ENCODE results near the gene LKAAEAR1. TPM values are rescaled to one million over a fixed set of nuclear protein-coding genes. Genes with fewer than 3 reads are reported as not detected.
"Not testable (repeated sequence)": the region's sequence is repeated elsewhere in the genome, so short reads cannot be mapped to it uniquely, and the experiment has no call there.

Gene LKAAEAR1
- total RNA-seq, 1 donor from 2014 or later, result not detected

- peaks cover 4% of the 10 kb centered on the region for H3K27me3 Mint-ChIP-seq (ENCODE audit: unreplicated experiment)
- peaks cover 7% of the 10 kb centered on the region for H3K36me3 Mint-ChIP-seq (ENCODE audit: unreplicated experiment)
- TF ChIP-seq, protein P1, sequence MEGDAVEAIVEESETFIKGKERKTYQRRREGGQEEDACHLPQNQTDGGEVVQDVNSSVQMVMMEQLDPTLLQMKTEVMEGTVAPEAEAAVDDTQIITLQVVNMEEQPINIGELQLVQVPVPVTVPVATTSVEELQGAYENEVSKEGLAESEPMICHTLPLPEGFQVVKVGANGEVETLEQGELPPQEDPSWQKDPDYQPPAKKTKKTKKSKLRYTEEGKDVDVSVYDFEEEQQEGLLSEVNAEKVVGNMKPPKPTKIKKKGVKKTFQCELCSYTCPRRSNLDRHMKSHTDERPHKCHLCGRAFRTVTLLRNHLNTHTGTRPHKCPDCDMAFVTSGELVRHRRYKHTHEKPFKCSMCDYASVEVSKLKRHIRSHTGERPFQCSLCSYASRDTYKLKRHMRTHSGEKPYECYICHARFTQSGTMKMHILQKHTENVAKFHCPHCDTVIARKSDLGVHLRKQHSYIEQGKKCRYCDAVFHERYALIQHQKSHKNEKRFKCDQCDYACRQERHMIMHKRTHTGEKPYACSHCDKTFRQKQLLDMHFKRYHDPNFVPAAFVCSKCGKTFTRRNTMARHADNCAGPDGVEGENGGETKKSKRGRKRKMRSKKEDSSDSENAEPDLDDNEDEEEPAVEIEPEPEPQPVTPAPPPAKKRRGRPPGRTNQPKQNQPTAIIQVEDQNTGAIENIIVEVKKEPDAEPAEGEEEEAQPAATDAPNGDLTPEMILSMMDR (IDR thresholded peaks at IDR 0.05; ENCODE audit: partially characterized antibody, unreplicated experiment), result no peak
- no peaks in the 10 kb centered on the region for H3K4me1 Mint-ChIP-seq (ENCODE audit: low read depth, unreplicated experiment)
- no peak for DNase-seq
- H3K27ac Mint-ChIP-seq (ENCODE audit: unreplicated experiment), result no peak overlapping the region
- H3K9me3 Mint-ChIP-seq (ENCODE audit: unreplicated experiment), result peaks cover 7% of the 10 kb centered on the region
- H3K4me3 Mint-ChIP-seq (ENCODE audit: unreplicated experiment), result no peak overlapping the region
Observed at GRCh38 chr20:64129146-64129782, 45.1 kb upstream of the LKAAEAR1 start.

- not testable (repeated sequence) for H3K4me1 Mint-ChIP-seq (ENCODE audit: low read depth, unreplicated experiment); H3K9me3 Mint-ChIP-seq (ENCODE audit: unreplicated experiment); H3K4me3 Mint-ChIP-seq (ENCODE audit: unreplicated experiment); DNase-seq; H3K27ac Mint-ChIP-seq (ENCODE audit: unreplicated experiment); H3K36me3 Mint-ChIP-seq (ENCODE audit: unreplicated experiment); H3K27me3 Mint-ChIP-seq (ENCODE audit: unreplicated experiment)
Observed at GRCh38 chr20:64123517-64123916, 39.3 kb upstream of the LKAAEAR1 start.

DNA sequence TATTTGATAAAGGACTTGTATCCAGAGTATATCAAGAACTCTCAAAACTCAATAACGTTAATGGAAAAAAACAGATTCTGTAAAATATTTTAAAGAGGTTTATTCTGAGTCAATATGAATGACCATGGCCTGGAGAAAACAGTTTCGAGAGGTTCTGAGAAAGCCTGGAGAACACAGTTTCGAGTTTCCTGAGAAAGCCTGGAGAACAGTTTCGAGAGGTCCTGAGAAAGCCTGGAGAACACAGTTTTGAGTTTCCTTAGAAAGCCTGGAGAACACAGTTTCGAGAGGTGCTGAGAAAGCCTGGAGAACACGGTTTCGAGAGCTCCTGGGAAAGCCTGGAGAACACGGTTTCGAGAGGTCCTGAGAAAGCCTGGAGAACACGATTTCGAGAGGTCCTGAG lies 38.7 kb upstream of the LKAAEAR1 start:
- H3K4me3 Mint-ChIP-seq (ENCODE audit: unreplicated experiment); H3K27ac Mint-ChIP-seq (ENCODE audit: unreplicated experiment); H3K36me3 Mint-ChIP-seq (ENCODE audit: unreplicated experiment); H3K9me3 Mint-ChIP-seq (ENCODE audit: unreplicated experiment); H3K27me3 Mint-ChIP-seq (ENCODE audit: unreplicated experiment); DNase-seq; H3K4me1 Mint-ChIP-seq (ENCODE audit: low read depth, unreplicated experiment): not testable (repeated sequence)

GRCh38 chr20:64121586-64121985 lies 37.4 kb upstream of the LKAAEAR1 start:
- Mint-ChIP-seq H3K36me3 (ENCODE audit: unreplicated experiment) (no peaks in the 10 kb centered on the region), H3K27ac (ENCODE audit: unreplicated experiment) (no peak overlapping the region), H3K4me1 (ENCODE audit: low read depth, unreplicated experiment) (no peaks in the 10 kb centered on the region), H3K27me3 (ENCODE audit: unreplicated experiment) (peaks cover 2% of the 10 kb centered on the region), H3K9me3 (ENCODE audit: unreplicated experiment) (no peaks in the 10 kb centered on the region), H3K4me3 (ENCODE audit: unreplicated experiment) (no peak overlapping the region)
- TF ChIP-seq, protein P1 (IDR thresholded peaks at IDR 0.05; ENCODE audit: partially characterized antibody, unreplicated experiment), result no peak
- no peak for DNase-seq

GRCh38 chr20:64119681-64120341 lies 35.6 kb upstream of the LKAAEAR1 start:
- no peaks in the 10 kb centered on the region for H3K36me3 Mint-ChIP-seq (ENCODE audit: unreplicated experiment)
- TF ChIP-seq, protein P1 (IDR thresholded peaks at IDR 0.05; ENCODE audit: partially characterized antibody, unreplicated experiment), result no peak
- H3K9me3 Mint-ChIP-seq (ENCODE audit: unreplicated experiment), result no peaks in the 10 kb centered on the region
- peaks cover 2% of the 10 kb centered on the region for H3K27me3 Mint-ChIP-seq (ENCODE audit: unreplicated experiment)
- no peak overlapping the region for H3K4me3 Mint-ChIP-seq (ENCODE audit: unreplicated experiment)
- DNase-seq, result peak; percentile 10
- no peaks in the 10 kb centered on the region for H3K4me1 Mint-ChIP-seq (ENCODE audit: low read depth, unreplicated experiment)
- no peak overlapping the region for H3K27ac Mint-ChIP-seq (ENCODE audit: unreplicated experiment)

GRCh38 chr20:64119301-64119680 lies 35.1 kb upstream of the LKAAEAR1 start:
- peak; percentile 12 for DNase-seq
- Mint-ChIP-seq H3K4me3 (ENCODE audit: unreplicated experiment) (no peak overlapping the region), H3K27me3 (ENCODE audit: unreplicated experiment) (peaks cover 2% of the 10 kb centered on the region), H3K9me3 (ENCODE audit: unreplicated experiment) (no peaks in the 10 kb centered on the region), H3K27ac (ENCODE audit: unreplicated experiment) (no peak overlapping the region), H3K36me3 (ENCODE audit: unreplicated experiment) (no peaks in the 10 kb centered on the region), H3K4me1 (ENCODE audit: low read depth, unreplicated experiment) (no peaks in the 10 kb centered on the region)
- TF ChIP-seq, protein P1 (IDR thresholded peaks at IDR 0.05; ENCODE audit: partially characterized antibody, unreplicated experiment), result no peak

GRCh38 chr20:64117432-64117777 lies 33.2 kb upstream of the LKAAEAR1 start:
- H3K9me3 Mint-ChIP-seq (ENCODE audit: unreplicated experiment); H3K4me3 Mint-ChIP-seq (ENCODE audit: unreplicated experiment); H3K4me1 Mint-ChIP-seq (ENCODE audit: low read depth, unreplicated experiment); H3K27me3 Mint-ChIP-seq (ENCODE audit: unreplicated experiment); H3K27ac Mint-ChIP-seq (ENCODE audit: unreplicated experiment); H3K36me3 Mint-ChIP-seq (ENCODE audit: unreplicated experiment); DNase-seq: not testable (repeated sequence)

All from glutamatergic neuron (in vitro differentiated cells).